Mesodermal cell (in vitro differentiated cells): ENCODE data around the gene LEAP2.

Source experiments
- H3K27ac ChIP-seq: 2 replicates; pipeline ENCODE4 v1.7.0; 2013; ENCODE audit warnings: mild to moderate bottlenecking, low read depth, low read length, moderate library complexity; ENCODE audit not compliant: severe bottlenecking
- H3K36me3 ChIP-seq: 2 replicates; pipeline ENCODE4 v1.7.1; 2013; ENCODE audit warnings: mild to moderate bottlenecking, low read length, moderate library complexity; ENCODE audit not compliant: control insufficient read depth, insufficient read depth
- H3K4me1 ChIP-seq: one replicate; pipeline ENCODE4 v1.7.1; 2013; ENCODE audit warnings: mild to moderate bottlenecking, low read length; ENCODE audit not compliant: insufficient read depth, control insufficient read depth, poor library complexity, severe bottlenecking
- H3K4me3 ChIP-seq: 2 replicates; pipeline ENCODE4 v1.7.0; 2013; ENCODE audit warnings: low read length, control low read depth, mild to moderate bottlenecking; ENCODE audit not compliant: insufficient read depth, poor library complexity, severe bottlenecking; ENCODE audit errors: extremely low read depth
- H3K9me3 ChIP-seq: 2 replicates; pipeline ENCODE4 v1.7.1; 2013; ENCODE audit warnings: mild to moderate bottlenecking, low read length, moderate library complexity; ENCODE audit not compliant: control insufficient read depth
- WGBS, 2 experiments: methylation state at CpG; one replicate each; pipeline ENCODE4 v1.1.5; 2013; ENCODE audit warnings: missing lambda C conversion rate in 2 of 2; ENCODE audit not compliant: insufficient coverage in 2 of 2; 5-methylcytosine and 5-hydroxymethylcytosine counted together

The LEAP2 gene

DNA sequence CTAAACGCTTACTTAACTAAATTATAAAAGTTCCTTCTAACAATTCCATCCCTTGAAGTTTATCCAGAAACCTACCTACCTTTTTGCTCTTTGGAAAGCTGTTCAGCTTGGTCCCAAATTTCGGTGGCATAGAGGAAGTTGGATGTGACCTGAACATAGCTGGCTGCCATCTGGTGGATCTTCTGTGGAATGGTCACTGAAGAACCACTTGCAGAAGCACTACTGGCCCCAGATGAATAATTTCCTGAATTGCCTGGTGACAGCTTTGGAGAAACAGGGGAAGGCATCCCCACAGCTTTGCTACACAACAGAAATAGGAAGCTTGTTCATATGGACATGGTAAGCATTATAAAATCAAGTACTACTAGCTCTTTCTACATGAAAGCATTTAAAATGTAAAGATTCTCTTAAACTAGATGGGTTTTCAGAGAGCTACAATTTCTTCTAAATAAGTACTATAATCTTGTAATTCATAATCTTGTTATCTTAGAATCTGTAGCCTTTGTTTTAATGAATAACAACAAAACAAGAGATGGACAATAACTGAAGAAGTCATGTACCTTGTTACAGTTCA is 9.9 kb downstream of the LEAP2 start:
- 71 to 76% methylated on average over 1 to 2 of the region's 2 CpGs for WGBS, 2 experiments
- Histone ChIP-seq H3K36me3 (peaks cover 83% of the 10 kb centered on the region), H3K4me3 (no peak overlapping the region), H3K27ac (no peak overlapping the region), H3K4me1 (peaks cover 16% of the 10 kb centered on the region), H3K9me3 (no peaks in the 10 kb centered on the region)

DNA sequence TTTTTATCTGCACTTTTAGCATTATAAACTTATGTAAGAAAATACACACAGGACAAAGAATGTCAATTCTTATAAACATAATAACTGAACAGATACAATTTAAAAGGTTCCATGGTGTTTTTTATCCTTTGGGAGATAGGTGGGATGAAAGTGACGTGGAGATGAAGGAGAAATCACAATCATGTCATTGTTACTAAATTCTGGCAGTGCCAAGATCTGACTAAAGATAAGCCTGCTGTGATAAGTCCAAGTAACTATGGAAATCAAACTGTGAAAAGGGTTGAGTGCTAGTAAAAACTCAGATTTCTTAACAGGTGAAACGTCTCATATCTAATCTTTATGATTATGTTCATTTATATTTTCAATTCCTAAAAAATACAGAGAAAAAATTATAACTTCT is 11.1 kb downstream of the LEAP2 start:
- peaks cover 16% of the 10 kb centered on the region for H3K4me1 ChIP-seq
- H3K36me3 ChIP-seq, result peaks cover 79% of the 10 kb centered on the region
- WGBS, 2 experiments, result no CpG with 5 or more reads among the region's 2 CpGs
- H3K9me3 ChIP-seq, result no peaks in the 10 kb centered on the region
- no peak overlapping the region for H3K4me3 ChIP-seq
- no peak overlapping the region for H3K27ac ChIP-seq

DNA sequence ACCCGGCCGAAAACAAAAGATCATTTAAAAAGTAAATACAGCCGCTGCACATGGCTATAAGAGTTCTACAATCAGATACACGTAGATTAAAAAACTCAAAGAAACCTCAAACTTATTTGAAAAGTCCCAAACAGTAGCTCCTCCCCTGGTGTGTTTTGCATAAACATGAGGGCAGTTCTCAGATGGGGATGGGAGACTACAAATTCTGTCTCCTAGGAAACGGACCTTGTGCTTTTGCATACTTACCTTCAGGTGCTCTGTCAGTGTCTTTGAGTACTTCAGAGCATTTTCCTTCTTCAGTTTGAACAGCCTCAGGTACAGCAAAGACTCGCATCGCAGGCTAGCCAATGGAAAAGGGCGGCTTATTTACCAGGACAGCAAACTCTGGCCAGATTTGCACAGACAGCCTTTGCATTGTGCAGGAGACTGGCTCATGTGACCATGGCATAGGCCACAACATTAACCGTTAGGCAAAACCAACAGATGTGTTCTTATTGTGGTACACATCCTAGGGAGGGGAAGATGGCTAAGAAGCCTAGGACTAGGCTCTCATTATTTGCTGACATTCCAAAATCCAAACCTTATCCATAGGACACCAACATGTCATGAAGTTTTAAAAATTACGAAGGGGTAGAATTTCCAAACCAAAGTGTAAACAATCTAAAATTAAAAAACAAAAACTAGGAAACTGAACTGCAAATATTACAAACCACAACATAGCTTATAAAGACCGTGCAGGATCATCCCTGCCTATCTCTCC is 12.8 kb downstream of the LEAP2 start:
- 94 to 96% methylated on average over 6 to 8 of the region's 11 CpGs for WGBS, 2 experiments
- H3K36me3 ChIP-seq, result peaks cover 78% of the 10 kb centered on the region
- H3K27ac ChIP-seq, result no peak overlapping the region
- H3K4me3 ChIP-seq, result no peak overlapping the region
- no peaks in the 10 kb centered on the region for H3K9me3 ChIP-seq
- H3K4me1 ChIP-seq, result peaks cover 16% of the 10 kb centered on the region

DNA sequence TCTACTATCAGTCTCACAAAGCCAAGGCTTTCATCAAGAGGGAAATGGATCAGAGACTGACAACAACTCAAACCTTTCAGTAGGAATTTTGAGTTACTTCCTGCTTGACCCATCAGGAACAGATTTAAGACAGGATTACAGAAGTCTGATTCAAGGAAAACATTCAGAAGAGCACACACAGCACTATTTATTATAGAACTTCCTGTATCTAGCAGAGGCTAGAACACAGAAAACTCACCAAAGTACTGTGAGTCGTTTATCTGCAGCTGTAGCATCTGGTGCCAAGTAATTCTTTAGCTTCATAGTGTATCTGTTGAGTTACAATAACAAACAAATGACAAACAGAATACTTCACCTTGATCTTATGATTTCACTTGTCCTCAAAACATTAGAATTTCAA is 13.8 kb downstream of the LEAP2 start:
- Histone ChIP-seq H3K4me3 (no peak overlapping the region), H3K27ac (peak overlapping the region; percentile 69), H3K36me3 (peaks cover 73% of the 10 kb centered on the region)

DNA sequence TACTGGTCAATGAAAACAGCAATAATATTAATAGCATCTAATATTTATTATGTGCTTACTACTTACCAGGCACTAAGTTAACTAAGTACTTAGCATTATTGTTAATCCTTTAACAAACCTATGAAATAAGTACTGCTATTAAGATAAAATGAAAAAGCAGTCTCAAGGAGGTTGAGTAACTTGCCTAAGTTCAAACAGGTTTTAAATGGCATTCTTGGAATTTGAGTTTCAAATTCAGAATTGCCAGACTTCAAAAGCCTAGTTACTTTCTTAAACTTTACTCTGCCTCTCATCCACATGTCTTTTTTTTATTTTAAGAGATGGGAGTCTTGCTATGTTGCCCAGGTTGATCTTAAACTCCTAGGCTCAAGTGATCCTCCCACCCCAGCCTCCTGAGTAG is 16.0 kb downstream of the LEAP2 start:
- Histone ChIP-seq H3K36me3 (peaks cover 70% of the 10 kb centered on the region), H3K4me1 (peaks cover 16% of the 10 kb centered on the region), H3K9me3 (no peaks in the 10 kb centered on the region), H3K4me3 (no peak overlapping the region), H3K27ac (no peak overlapping the region)

More for the DNA sequence above, 13.8 kb downstream of the LEAP2 start:
- WGBS, 2 experiments, result no CpG with 5 or more reads among the region's 1 CpG
- H3K9me3 ChIP-seq, result no peaks in the 10 kb centered on the region
- peaks cover 16% of the 10 kb centered on the region for H3K4me1 ChIP-seq

- Histone ChIP-seq H3K27ac (no peak overlapping the region), H3K4me3 (no peak overlapping the region), H3K9me3 (no peaks in the 10 kb centered on the region), H3K4me1 (peaks cover 13% of the 10 kb centered on the region), H3K36me3 (peaks cover 76% of the 10 kb centered on the region)
- WGBS, 2 experiments, result 86 to 93% methylated on average over 2 of the region's 4 CpGs
Observed at GRCh38 chr5:132890817-132891216, 17.3 kb downstream of the LEAP2 start.

GRCh38 chr5:132895719-132896305 is 22.3 kb downstream of the LEAP2 start:
- 89 to 100% methylated on average over 2 of the region's 4 CpGs for WGBS, 2 experiments
- Histone ChIP-seq H3K4me1 (no peaks in the 10 kb centered on the region), H3K36me3 (peaks cover 76% of the 10 kb centered on the region), H3K4me3 (no peak overlapping the region), H3K9me3 (no peaks in the 10 kb centered on the region), H3K27ac (no peak overlapping the region)

DNA sequence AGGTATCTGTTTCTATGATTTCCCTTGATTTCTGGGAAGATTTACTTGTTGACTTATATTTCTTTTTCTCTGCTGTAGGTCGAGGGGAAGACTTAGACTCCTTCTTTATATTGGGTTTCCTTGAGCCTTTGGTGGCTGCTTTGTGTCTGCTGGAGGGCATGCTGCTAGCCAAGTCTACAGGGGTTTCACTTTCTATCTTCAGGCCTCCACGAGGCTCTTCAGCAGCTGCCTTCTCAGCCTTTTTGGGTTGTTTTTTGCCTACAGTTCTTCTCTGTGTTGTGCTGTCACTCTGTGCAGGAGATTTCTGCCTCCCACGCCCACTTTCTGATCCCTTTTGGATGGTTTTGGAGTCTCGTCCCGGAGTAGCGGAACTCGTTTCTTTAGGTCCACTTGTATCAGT is 23.2 kb downstream of the LEAP2 start:
- WGBS, 2 experiments, result 98 to 100% methylated on average over 2 to 7 of the region's 7 CpGs
- Histone ChIP-seq H3K27ac (no peak overlapping the region), H3K4me3 (no peak overlapping the region), H3K36me3 (peaks cover 85% of the 10 kb centered on the region), H3K4me1 (no peaks in the 10 kb centered on the region), H3K9me3 (no peaks in the 10 kb centered on the region)

DNA sequence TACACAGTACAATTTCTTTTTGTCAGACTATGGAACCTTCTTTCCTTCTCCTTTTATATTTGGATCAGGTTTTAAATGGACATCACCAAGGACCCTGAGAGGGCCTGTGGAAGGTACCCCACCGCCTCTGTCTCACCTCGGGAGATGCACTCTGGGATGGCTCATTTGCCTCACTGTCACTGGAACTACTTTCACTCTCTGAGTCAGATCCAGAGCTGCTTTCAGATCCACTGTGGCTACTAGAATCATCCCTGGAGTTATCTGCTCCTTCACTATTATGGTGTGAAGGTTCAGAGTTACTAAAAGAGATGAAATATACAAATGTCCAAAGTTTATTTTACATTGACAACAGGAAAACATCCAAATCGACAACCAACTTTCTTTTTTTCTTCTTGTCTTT is 24.6 kb downstream of the LEAP2 start:
- WGBS, 2 experiments, result 77 to 92% methylated on average over 2 to 3 of the region's 3 CpGs

GRCh38 chr5:132901036-132901435 is 27.6 kb downstream of the LEAP2 start:
- H3K4me1 ChIP-seq, result no peaks in the 10 kb centered on the region
- no peak overlapping the region for H3K27ac ChIP-seq
- H3K36me3 ChIP-seq, result peaks cover 75% of the 10 kb centered on the region
- no peak overlapping the region for H3K4me3 ChIP-seq
- H3K9me3 ChIP-seq, result no peaks in the 10 kb centered on the region
- WGBS, 2 experiments, result 90 to 100% methylated on average over 1 of the region's 4 CpGs

More for the DNA sequence above, 24.6 kb downstream of the LEAP2 start:
- Histone ChIP-seq H3K27ac (no peak overlapping the region), H3K36me3 (peaks cover 84% of the 10 kb centered on the region), H3K9me3 (no peaks in the 10 kb centered on the region), H3K4me1 (no peaks in the 10 kb centered on the region), H3K4me3 (no peak overlapping the region)

GRCh38 chr5:132901730-132902129 is 28.3 kb downstream of the LEAP2 start:
- Histone ChIP-seq H3K36me3 (peaks cover 71% of the 10 kb centered on the region), H3K4me3 (no peak overlapping the region), H3K4me1 (no peaks in the 10 kb centered on the region), H3K27ac (no peak overlapping the region), H3K9me3 (no peaks in the 10 kb centered on the region)
- WGBS, 2 experiments, result 88 to 100% methylated on average over 1 to 3 of the region's 3 CpGs
